Activated CD8-positive, alpha-beta memory T cell treated with anti-CD3 and anti-CD28 coated beads, Interleukin-2, amount 50 U/mL, for 4 hours (primary cell): Measurements from ENCODE around the gene ARSK.
A peak's percentile ranks its signal among the peaks of the same experiment; 100 is the strongest.
"Not testable (repeated sequence)": the region's sequence is repeated elsewhere in the genome, so short reads cannot be mapped to it uniquely, and the experiment has no call there.

Source experiments
- DNase-seq: peaks from one replicate; pipeline ENCODE4 v3.0.0-alpha.2; 2020

ARSK gene

DNA sequence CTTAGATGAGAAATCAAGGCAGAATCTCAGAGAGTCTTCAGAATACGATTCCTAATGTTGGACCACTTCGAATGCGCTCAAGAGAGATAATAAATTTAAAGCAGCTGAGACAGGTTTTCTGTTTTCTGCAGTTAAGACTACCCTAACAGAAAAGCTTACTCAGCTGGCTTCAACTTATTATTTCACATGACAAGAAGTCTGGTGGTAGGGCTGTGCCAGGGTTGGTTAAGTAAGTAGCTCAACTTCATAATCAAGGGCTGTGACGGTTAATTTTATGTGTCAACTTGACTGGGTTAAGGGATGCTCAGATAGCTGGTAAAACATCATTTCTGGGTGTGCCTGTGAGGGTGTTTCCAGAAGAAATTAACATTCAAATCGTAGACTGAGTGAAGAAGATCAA is 68.8 kb downstream of the ARSK start:
- no peak for DNase-seq

DNA sequence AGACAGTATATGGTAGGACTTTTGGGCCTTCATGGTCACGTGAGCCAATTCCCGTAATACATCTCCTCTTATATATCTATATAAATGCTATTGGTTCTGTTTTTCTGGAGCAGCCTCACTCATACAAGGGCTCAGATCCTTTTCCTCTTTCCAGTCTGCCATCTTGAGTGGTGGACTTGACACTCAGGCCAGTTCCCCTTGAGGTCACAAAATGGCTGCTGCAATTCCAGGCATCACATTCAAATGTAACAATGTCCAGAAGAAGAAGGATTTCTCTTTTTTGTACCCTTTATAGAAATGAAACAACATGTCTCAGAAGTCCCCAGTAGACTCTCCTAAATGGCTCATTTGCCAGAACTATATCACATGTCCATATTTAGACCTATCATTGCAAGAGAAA is 69.5 kb downstream of the ARSK start:
- DNase-seq = no peak

DNA sequence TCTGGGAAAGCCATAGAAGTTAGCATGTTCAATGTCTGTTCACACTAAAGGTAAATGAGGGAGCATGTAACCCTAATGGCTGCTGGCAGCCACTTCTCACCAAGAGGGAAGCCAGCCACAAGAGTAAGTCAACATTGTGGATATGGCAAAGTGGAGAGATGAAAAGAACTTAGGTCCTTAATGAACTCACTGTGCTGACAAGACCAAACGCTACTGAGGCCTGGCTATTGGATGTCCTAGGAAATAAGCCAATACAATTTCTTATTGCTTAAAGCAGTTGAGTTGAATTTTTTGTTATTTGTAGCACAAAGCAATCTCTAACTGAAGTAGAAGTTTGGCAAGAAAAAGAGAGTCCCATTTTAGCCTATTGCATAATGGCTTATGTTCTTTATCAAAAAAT is 71.8 kb downstream of the ARSK start:
- DNase-seq = no peak

DNA sequence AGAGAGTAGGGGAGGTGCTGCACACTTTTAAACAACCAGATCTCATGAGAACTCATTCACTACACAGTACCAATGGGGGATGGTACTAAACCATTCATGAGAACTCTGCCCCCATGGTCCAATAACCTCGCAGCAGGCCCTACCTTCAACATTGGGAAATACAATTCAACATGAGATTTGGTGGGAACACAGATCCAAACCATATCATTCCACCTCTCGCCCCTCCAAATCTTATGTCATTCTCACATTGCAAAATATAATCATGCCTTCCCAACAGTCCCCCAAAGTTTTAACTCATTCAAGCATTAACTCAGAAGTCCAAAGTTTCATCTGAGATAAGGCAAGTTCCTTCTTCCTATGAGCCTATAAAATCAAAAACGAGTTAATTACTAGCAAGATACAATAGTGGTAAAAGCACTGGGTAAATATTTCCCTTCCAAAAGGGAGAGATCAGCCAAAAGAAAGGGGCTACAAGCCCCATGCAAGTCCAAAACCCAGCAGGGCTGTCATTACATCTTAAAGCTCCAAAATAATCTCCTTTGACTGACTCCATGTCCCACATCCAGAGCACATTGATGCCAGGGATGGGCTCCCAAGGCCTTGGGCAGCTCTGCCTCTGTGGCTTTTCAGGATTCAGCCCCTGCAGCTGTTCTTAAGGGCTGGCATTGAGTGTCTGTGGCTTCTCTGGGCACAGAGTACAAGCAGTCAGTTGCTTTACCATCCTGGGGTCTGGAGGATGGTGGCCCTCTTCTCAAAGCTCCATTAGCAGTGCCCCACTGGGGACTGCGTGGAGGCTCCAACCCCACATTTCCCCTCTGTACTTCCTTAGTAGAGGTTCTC is 73.3 kb downstream of the ARSK start:
- no peak for DNase-seq

DNA sequence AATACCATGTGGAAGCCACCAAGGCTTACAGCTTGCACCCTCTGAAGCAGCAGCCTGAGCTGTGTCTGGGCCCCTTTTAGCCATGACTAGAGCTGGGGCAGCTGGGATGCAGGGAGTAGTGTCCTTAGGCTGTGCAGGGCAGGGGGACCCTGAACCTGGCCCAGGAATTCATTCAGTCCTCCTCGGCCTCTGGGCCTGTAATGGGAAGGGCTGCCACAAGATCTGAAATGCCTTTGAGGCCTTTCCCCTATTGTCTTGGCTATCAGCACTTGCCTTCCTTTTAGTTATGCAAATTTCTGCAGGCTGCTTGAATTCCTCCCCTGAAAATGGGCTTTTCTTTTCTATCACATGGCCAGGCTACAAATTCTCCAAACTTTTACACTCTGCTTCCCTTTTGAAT is 74.0 kb downstream of the ARSK start:
- no peak for DNase-seq

DNA sequence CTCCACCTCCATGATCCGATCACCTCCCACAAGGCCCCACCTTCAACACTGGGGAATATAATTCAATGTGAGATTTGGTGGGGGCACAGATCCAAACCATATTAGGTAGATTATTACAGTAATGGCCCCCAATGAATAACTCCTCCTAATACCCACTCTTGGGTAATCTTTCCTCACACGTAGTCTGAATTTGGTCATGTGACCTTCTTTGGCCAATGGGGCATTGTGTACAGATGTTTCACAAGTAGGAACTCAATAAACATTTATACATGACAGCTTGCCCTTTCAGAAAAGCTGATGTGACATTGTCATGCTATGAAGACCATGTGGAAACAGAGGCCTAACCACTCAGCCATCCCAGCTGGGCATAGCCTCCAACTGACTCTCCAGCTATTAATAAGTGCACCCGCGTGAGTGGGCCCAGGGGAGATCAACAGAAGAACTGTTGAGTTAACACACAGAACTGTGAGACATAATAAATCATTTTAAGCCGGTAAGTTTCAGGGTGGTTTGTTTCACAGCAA is 75.6 kb downstream of the ARSK start:
- DNase-seq = no peak

DNA sequence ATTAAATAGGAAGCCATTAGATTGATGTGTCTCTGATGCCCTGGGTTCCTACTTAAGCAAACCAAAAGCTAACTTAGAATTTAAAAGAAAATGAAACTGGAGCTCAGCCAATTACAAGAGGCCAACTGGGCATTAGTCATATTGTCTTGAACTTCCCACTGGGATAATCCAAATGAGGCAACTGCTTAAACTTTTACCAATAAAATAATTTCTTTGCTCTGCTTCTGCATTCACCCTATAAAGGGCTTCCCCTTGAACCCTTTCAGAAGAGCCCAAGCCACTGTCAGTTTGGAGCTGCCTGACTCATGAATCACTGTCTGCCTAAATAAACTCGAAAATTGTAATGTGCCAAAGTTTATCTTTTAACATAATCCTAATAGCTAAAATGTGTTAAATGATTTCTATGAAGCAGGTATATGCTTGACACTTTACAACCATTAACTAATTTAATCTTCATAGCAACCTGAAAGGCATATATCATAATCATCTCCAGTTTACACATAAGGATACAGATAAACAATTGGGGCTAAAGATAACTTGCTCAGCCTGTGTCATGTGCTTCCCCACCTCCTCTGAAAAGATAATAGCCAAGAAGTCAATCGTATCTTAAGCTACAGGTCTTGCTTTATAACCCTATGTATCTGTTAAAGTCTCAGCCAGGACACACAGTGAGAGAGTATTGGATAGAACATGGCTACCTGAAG is 76.5 kb downstream of the ARSK start:
- no peak for DNase-seq

DNA sequence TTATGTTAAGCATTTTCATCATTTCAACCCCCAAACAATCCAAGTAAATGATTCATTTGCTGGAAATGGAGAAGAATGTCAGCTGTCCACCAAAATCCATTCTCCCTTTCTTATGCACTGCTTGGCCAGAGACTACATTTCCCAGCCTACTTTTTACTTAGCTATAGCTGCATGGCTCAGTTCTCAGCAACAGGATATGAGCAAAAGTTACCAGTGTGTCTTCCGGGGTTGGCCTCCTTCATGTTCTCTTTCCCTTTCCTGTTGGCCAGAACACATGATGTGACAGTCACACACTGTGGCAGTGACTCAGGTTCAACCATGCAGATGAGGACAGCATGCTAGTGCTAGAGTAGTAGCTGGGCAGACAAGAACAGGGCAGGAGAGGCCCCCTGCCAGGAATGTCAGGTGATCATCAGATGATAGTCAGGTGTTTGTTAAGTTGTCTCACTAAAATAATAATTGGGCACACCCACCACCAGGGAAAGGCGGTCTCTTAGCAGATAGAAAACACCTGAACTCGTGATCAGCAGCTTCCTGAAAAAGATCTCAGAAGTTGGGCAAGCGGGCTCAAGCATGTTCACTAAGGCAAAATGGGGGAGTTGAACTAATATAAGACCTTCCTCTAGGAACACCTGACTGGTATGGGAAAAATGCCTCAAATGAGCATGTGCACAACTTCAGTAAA is 77.2 kb downstream of the ARSK start:
- DNase-seq = peak; percentile 56

DNA sequence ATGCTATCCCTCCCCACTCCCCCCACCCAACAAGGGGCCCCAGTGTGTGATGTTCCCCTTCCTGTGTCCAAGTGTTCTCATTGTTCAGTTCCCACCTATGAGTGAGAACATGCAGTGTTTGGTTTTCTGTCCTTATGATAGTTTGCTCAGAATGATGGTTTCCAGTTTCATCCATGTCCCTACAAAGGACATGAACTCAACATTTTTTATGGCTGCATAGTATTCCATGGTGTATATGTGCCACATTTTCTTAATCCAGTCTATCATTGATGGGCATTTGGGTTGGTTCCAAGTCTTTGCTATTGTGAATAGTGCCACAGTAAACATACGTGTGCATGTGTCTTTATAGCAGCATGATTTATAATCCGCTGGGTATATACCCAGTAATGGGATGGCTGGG is 78.0 kb downstream of the ARSK start:
- not testable (repeated sequence) for DNase-seq

DNA sequence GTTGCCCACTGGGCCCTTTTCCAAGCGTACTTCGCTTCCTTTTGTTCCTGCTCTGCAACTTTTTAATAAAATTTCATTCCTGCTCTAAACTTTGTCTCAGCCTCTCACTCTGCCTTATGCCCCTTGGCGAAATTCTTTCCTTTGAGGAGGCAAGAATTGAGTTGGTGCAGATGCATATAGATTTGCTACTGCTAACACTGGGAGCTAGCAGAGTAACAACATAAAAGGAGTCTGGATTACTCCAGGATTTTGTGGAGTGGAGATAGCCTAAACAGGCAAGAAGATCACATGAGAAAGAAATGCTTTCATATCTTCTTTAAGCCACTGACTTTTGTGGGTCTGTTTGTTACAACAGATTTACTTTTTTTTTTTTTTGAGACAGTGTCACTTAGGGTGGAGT is 78.8 kb downstream of the ARSK start:
- DNase-seq = no peak

DNA sequence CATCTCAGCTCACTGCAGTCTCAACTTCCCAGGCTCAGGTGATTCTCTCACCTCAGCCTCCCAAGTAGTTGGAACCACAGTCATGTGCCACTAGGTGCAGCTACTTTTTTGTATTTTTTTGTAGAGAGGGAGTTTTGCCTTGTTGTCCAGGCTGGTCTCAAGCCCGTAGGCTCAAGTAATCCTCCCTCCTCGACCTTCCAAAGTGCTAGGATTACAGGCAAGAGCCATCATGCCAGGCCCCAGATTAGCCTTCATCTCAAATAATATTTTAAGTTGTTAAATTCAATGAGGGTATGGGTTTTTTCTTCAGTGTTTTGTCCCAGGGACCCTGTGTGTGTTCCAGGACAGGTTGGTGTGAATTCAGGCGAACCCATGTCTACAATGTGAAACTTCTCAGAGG is 79.2 kb downstream of the ARSK start:
- DNase-seq = no peak

DNA sequence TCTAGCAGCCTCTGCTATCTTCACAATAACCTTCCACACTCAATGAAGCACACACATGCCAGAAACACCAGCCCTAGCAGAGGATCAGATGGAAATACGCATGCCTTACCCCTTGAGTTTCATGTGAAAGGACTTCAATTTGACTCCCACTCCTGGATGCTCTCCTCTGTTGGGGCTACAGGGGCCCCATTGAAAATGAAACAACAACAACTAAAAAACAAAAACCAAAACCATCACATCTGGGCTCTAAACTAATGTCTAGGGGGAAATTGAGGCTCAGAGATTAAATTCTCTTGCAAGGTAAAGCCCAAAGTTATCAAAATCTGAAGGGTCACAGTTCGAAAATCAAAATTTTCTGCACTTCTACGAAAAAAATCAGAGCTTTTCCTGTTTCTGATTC is 83.7 kb downstream of the ARSK start:
- no peak for DNase-seq

DNA sequence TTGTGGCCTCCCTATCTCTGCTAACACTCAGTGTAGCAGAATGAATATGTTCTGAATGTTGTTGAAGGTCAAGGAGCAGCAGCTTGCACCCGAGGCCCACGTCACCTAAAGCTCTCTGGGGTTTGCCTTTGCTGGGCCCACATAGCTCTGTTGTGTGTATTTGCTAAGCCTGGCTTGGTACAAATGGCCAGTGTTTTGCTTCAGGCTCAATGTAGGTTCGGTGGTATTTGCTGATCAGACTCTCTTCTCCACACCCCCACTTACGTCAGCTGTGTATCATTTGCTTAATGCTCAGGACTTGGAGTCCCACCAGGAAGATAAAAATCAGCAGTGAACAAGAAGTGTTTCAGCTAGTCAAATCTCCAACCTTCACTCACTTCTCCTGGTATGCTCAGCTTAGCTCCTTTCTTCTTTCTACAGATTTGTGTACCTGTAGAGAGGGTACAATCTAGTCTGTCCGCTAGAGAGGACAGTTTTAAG is 86.9 kb downstream of the ARSK start:
- no peak for DNase-seq

DNA sequence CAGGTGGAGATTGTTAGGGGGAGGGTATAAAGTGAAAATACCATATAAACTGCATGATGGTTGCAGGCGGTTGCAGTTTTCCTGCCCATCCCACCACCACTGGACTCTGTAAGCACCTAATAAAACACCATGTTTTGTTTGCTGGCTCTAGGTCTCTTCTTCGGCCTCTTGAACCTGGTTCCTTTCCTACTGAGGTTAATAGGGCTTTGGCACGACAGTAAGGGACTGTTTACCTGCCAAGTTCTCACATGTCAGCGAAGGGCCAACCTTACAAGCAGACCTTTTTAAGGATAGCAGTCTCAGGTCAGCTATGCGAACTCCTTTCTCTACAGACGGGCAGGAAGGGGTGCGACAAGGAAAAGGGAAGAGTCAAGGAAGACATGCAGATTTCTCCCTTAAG is 88.3 kb downstream of the ARSK start:
- DNase-seq = no peak

DNA sequence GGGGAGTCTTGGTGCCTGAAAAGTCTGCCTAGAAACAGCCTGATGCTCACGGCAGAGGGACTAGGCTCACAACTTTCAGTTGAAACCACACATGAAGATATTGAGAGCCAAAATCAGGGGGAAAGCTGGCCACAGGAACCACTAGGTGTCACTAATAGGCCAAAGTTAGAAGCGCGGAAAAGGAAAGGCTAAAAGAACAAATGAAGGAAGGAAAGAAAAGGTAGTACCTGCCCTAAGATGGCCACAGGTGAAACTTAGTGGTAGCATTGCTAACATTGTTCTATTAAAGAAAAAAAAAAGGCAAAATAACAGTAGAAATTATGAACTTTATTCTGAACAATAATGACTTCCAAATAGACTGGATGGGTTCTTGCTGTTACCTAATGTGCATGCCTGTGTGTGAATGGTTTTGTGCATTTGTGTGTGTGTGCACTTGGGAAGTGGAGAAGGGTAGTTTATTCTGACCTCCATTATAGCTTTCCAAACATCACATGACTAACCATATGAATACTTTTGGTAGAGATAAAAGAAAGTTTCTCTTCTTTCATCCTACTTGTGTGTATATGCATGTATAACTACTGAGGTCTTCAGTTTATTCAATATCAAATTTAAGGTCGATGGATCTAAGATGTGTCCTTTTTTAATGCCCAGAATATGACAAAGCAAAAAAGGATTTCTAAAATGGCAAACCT is 89.6 kb downstream of the ARSK start:
- peak; percentile 35 for DNase-seq

DNA sequence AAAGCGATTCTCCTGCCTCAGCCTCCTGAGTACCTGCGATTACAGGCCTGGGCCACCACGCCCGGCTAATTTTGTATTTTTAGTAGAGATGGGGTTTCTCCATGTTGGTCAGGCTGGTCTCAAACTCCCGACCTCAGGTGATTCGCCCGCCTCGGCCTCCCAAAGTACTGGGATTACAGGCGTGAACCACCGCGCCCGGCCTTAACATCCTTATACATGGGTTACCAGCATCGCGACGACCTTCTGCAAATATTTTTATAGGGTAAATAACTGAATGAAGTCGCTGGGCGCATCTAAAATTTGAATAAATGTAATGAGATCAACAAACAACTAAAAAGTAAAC is 91.3 kb downstream of the ARSK start:
- not testable (repeated sequence) for DNase-seq

DNA sequence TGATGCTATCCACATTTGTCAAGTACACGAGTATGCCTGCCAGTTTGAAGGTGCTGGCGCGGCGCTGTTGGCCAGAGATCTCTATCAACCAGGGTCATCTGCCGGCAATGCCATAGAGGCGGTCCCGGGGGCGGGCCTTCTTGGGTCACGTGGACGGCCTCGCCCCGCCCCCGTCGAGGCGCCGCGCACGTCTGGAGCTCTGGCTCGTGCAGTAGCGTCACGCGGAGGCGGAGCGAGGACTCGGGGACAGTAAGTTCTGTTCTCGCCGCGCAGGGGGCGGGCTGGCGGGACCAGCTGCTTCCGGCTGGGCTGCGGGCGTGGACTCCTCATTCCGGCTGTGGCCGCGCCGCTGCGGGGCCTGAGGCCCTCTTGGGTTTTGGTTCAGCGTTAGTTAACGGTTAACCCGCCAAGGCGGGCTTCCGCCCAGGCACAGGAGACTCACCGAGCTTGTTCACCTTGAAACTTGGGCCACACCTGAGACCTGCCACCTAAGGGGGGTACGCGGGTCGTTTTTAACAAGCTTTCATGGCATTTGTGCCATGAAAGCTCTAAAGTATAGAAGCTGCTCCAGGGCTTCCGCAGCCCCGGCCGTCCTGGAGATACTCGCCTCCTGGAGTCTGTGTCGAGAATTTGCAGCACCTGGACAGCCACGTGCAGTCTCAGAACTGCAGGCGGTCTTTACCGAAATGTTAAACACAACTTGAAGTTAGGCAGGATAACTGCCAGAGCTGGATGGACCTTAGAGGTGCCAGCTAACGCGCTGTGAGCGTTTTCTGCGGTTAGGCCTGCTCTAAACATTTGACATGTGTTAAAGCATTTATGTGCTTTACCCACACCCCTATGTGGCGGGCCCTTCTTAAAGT is 91.9 kb downstream of the ARSK start, which contains the start of gene RFESD:
Gene RFESD (plus strand): TSS at position 209 of the 863 bp plus-strand sequence. CDS start 5,495 bp downstream, outside the sequence.
- DNase-seq = peak; percentile 95

DNA sequence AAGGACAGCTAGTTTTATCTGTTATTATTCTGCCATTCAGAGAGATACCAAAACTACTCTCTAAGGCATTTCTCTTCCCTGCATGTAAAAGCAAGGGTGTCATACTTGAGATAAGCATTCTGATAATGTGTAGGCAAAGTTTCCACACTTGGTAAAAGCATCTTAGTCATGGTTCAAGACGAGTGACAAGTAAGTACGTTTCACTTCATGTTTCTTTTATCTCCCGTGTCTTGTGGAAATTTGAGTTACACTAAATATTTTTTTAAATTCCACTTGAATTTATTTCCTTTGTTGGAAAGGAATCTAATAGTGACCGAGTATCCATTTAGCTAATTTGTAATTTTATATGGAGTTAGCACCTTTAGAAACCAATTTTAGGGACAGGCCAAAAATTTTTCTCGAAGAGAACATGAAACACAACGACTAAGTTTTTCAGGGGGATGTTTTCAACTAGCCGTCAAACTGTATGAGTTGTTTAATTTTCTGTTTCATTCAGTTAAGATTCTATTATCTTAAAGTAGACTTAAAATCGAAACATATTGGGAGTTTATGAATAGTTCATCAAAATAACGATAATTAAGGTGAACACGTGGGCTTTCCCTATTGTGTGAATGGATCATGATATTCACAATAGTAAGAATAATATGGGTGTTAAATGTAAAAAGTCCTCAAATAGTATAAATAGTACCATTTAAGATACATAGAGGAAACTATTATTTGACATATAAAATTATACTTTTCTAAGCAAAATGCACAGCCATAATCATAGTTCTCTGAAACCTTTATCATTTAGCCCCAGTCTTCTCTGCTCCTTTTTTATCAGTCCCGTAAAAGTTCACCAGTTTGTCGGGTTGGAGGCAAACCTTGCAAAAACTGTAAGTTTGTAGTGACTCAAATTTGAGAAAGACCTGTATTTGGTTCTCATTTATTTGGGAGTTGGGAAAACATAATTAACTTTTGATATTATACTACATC is 93.3 kb downstream of the ARSK start:
- DNase-seq = no peak

DNA sequence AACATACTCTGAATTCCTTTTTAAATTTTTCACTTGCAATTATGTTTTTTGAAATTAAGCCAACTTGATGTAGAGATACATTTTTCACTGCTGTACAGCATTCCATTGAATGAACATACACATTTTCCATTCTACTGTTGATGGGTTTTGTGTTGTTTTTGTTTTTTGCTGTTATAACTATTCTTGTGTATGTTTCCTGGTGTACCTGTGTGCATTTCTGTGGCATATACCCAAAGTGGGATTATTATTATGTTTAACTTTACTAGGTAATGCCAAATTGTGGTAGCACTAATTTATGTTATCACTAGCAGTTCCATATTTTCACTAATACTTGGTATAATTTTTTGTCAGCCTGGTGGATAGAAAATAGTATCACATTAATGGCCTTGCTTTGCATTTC is 94.4 kb downstream of the ARSK start:
- DNase-seq = no peak

DNA sequence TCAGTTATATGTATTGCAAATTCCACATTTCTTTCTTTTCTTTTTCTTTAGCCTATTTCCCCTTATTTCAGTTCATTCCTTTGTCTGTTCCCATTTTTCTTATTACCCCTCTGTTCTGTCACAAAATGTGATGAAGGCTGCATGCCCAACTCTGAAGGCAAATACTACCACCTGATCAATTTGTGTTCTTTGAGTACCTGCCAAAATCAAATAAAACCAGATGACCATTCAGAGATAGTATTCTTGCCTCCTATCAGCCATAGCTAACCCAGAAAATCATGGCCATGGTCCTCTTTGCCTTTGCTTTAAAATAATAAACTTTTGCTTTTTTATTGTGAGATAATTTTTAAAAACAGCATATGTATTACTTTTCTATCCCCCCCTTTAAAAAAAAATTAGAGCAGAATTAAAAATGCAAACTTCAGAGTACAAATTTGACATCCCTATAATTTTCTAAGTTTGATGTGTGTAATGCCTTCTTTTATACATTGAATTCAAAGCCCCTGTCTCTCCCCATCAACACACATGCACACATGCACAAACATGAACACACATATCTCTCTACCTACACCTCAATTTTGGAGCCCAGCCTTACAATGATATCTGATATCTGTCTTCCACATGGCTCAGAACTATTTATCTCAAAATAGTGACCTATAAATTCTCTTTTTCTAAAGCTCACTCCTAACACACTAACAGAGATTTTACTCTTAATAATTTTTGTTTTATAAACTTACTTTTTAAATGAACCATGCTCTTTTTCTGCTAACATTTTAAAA is 95.1 kb downstream of the ARSK start:
- DNase-seq = no peak
